Inflammatory macrophage treated with lipopolysaccharide for 1 hour (primary cell): ENCODE data around the gene GPR17.

Experiments
- DNase-seq, 2 donors: peaks; one replicate each; pipeline ENCODE4 v3.0.0-alpha.2; 2020 to 2022

GPR17 gene, protein sequence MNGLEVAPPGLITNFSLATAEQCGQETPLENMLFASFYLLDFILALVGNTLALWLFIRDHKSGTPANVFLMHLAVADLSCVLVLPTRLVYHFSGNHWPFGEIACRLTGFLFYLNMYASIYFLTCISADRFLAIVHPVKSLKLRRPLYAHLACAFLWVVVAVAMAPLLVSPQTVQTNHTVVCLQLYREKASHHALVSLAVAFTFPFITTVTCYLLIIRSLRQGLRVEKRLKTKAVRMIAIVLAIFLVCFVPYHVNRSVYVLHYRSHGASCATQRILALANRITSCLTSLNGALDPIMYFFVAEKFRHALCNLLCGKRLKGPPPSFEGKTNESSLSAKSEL

DNA sequence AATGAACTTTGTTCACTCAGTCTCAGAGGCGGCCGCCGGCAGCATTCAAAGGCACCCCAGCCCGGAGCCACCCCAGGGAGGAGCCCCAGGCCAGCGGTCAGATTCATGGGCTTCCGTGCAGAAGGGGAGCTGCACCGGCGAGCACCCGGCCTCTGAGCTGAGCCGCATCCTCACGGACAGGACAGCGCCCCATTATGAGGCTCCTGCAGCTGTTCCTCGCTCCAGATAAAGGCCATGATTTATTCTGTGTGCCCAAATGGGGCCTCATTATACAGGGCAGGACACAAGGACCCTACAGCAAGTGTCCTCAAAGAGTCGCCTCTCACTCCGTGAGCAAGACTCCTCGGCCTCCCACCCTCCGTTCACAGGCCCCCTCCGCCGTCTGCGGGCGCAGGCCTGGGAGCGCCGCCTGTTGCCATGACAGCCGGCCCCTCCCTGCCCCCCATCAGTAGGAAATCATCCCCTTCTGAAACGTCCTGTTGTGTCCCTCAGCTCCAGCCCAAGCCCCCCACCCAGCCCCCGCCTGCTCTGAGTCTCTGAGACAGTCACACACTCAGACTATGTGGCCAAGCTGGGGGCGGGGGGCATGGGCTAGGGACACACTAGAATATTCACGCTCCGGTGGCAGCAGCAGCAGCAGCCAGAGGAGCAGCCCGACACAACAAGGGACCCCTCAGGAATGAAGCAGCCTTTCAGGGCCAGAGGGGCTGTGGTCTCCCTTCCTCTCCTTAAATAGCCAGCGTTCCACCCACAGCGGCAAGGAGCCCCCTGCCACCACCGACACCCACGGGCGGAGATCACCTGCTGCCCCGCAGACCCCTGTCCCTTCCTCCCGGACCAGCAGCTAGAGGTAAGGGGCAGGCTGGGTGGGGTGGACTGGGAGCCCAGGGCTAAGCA lies at the start of gene GPR17:
GPR17 (plus strand) TSS at position 759 of the 897 bp plus-strand sequence. CDS start 4,583 bp downstream, outside the sequence.
- no peak for DNase-seq

DNA sequence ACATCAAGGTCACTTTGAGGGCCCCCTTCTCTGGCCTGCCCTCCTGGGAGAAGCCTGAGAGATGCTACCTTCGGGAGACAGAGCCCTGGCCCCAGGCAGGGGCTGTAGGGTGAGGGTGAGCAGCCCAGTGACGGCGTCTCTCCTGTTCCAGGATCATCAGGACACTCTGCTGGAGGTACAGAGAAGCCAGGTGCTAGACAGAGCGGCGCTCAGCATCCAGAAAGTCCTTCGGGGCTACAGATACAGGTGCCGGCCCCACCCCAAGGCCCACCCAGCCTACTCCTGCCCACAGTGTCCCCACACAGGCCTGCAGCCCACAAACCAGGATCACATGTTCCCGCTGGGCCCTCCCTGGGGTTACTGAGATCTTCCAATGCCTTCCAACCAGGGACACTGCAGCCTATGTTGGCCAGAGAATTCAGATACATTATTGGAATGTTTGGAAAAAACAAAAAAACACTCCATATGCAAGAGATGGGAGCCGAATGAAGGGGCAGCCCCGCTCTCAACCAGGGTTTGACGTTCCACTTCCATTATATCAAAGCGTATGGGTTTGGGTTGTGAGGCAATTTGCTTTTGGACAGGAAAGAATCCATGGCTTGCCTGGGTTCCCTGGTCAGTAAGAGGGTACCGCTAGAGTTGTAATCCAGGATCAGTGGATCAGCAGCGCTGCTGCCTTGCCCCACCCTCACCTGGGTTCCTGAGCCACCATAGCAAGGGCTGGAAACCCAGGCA lies 49.5 kb upstream of the GPR17 start:
- DNase-seq = no peak

DNA sequence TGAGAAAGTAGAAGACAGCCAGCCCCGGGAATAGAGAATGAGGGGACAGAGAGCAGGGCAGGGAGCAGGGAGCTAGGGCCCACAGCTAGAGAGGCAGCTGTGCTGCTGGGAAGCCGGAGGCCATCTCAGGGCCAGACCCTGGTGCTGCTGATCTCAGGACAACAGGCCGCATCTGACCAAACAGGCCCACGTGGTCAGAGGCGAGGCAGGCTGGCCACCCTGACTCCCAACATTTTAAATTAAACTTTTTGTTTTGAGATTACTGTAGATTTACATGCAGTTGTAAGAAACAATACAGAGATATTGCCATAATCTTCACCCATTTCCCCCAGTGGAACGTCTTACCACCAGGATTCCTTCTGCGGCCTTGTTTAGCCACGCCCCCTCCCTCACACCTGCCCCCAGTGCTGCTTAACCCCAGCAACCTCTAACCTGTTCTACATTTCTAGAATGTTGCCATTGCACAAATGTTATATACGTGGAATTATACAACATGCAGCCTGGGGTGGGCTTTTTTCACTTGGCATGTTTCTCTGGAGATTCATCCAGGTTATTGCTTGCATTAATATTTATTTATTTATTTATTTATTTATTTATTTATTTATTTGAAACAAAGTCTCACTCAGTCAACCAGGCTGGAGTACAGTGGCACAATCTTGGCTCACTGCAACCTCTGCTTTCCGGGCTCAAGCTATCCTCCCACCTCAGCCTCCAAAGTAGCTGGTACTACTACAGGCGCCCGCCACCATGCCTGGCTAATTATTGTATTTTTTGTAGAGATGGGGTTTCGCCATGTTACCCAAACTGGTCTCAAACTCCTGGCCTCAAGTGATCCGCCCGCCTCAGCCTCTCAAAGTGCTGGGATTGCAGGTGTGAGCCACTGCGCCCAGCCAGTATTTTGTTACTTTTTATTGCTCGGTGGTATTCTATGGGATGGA lies 48.6 kb upstream of the GPR17 start:
- DNase-seq = no peak

DNA sequence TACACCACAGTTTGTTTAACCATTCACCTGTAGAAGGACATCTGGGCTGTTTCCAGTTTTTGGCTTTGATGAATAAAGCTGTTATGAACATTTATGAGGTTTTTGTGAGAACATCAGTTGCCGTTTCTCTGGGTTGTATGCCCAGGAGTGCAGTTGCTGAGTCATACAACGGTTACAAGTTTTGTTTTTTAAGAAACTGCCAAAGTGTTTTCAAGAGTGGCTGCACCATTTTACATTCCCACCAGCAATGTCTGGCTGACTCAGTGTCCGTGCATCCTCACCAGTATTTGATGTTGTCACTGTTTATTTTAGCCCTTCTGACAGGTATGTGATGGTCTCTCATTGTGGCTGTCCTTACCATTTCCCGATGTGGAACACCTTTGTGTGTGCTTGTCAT lies 48.0 kb upstream of the GPR17 start:
- DNase-seq = no peak

DNA sequence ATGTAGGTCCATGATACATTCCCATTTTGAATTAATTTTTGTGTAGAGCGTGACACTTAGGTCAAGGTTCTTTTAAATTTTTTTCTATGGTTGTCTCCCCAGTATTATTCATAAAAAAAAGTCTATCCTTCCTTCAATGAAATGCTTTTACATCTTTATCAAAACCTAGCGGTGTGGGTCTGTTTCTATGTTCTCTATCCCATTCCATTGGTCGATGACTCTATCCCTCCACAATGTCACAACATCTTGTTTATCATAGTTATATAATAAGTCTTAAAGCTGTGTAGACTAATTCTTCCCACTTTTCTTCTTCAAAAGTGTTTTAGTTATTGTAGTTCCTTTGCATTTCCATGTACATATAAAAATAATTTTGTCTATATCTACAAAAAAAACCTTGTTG lies 47.2 kb upstream of the GPR17 start:
- DNase-seq = no peak

DNA sequence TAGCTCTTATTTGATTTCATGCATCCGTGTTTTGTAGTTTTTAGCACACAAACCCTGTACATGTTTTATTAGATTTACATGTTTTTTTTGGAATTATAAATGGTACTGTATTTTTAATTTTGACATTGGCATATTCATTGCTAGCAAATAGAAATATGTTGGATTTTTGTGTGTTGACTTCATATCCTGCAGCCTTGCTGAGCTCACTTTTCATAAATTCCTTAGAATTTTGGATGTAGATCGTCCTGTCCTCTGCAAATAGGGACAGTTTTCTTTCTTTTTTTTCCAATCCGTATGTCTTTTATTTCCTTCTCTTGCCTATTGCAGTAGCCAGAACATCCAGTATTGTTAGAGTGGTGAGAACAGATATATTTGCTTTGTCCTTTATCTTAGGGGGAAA lies 46.7 kb upstream of the GPR17 start:
- DNase-seq = no peak

DNA sequence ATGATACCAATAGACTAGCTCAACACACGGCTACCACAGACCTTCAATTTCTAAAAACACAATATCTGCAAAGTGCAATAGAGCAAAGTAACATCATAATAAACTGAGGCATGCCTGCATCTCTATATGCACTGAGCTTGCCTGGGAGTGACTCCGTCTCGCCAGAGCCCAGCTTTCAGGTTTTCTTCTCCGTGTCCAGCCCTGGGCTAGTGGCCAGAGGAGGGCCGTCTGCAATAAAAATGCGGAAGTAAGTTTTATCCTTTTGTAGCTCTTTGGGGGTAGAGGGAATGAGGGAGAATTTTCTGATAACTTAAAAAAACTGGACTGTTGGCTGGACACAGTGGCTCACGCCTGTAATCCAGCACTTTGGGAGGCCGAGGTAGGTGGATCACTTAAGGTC lies 41.0 kb upstream of the GPR17 start:
- no peak for DNase-seq

DNA sequence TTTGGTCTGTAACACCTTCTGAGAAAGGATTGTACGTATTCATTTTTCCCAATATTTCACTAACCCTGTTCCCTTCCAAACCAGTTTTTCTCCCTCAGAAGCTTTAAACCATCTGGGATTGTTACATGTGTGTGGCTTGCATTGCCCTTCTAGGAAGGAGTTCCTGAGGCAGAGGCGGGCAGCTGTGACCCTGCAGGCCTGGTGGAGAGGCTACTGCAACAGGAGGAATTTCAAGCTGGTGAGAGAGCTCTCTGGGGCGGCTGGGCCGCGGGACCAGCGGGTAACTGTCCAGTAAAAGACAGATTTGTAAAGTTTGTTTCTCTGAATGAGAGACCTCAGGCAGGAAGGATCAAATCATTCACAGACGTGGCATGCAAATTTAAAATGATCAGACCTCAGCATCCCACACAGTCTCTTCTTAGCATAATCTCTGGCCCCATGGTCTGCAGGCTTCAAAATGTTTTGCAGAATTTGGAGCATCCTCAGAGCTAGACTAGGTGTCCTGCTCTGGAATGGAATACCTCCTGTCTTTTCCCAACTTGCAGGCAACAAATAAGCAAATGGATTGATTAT lies 40.2 kb upstream of the GPR17 start:
- no peak for DNase-seq

DNA sequence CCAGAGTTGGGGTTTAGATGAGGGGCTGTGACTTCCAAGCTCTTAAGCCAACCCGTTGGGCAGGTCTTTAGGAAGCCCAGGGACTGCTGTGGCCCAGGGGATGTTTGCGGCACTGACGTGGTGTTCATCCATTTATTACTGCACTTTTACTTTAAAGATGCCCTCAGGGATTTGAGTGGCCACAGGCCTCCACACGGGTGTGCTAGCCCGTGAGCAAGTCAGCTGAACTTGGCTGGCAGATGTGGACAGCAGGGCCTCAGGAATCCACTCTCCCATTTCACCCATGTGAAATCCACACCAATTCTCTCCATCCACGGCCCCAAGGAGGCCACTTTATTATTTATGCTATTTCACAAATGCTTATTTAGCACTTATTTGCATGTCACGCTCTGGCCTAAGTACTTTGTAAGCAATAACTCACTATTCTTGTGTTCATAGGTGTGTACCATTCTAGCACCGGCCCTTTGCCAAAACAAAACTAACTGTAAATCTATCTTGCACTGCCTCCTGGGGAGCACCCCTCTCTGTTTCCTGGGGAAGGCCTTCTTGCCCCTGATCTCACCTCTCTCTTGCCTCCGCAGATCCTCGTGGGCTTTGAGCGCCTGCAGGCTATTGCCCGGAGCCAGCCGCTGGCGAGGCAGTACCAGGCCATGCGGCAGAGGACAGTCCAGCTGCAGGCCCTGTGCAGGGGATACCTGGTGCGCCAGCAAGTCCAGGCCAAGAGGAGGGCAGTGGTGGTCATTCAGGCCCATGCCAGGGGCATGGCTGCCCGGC lies 39.1 kb upstream of the GPR17 start:
- no peak for DNase-seq

DNA sequence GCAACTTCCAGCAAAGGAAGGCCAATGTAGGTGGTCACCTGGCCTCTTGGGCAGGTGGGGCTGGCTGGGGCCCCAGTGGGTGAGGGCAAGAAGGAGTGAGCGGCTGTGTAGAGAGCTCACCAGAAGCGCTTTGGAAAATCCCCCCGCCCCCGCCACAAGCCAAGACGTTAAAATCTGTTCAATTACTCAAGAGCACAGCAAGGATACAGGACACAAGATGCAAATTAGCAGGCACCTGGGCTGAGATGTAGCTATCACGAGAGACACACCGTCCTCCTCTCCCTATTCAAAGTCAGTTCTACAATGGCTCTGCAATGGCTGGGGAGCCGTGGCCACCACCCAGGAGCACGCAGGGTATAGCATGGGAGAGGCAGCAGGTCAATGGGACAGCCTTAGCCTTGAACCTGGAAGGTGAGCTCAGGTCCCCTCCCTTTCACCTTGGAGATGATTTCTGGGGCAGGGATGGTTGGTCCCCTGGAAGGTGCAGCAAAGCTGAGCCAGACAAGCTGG lies 38.5 kb upstream of the GPR17 start:
- no peak for DNase-seq

DNA sequence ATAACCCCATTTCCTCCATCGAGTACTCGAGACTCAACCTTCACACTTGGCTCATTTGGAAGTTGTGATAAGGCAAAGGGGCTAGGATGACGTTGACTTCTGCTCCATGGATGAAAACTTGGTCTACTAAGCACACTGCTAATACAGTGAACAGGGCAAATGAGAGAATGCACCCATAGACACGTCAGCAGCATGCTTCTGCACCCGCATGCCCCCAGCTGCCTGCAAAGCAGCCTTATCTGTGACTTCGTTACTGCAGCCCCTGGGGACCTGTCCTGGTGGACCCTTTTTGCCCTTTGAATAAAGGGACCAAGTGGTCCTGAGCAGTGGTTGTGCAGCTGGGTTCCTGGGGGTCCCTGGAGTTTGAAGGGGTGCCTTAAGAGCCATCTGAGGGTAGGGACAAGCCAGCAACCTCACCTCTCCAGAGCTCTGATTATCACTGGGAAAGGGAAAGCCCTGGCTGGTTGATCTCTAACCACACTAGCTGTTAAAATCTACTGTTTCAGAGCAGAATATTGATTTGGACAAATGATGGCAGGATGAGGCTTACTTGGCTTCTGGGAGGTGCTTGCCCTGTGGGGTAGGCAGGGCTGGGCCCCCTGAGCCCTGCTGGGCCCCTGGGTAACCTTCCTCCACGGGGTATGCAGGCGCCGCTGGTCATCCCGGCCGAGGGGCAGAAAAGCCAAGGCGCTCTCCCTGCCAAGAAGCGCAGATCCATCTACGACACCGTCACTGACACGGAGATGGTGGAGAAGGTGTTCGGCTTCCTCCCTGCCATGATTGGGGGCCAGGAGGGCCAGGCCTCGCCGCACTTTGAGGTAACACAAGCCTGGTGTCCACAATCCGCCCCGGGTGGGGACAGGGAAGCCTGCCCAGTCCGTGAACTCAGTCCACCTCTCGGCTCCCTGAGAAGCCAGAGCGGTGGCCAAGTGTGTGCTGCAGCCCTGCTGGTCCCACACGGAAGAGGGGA lies 37.6 kb upstream of the GPR17 start:
- DNase-seq = no peak

DNA sequence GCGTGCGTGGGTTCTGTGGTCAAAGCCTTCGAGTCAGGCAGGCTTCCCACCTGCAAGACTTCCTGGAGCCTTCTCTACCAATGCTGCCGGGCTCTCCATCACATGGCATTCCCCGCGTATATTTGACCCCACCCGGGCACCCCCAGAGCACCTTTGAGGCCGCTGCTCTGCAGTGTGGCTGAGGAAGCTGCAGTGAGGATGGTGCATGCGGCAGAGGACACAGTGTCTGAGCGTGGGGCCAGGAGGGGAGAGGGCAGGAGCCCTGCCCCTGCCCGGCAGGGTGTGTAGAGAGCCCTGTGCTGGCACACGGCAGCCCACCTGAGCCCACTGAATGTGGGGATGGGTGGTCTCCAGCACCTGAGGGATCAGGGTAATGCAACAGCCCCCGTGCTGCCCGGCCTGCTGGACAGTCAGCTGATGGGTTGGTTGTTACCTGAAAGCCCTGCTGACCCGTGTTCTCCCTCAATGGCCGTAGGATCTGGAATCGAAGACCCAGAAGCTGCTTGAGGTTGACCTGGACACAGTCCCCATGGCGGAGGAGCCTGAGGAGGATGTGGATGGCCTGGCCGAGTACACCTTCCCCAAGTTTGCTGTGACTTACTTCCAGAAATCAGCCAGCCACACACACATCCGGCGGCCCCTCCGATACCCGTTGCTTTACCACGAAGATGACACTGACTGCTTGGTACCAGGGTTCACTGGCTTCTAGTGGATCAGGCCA lies 36.8 kb upstream of the GPR17 start:
- no peak for DNase-seq

DNA sequence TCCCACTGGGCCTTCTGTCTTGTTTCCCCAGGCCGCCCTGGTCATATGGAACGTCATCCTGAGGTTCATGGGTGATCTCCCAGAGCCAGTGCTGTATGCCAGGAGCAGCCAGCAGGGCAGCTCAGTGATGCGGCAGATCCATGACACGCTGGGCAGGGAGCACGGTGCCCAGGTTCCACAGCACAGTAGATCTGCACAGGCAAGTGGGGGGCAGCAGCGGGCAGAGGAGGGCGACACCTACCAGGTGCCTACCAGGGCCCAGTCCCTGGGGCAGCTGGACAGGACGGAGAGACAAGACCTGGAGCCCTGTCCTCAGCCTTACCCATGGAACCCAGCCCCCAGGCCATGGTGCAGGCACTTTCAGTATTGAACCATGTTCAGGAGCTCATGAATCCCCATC lies 36.1 kb upstream of the GPR17 start:
- DNase-seq = no peak

DNA sequence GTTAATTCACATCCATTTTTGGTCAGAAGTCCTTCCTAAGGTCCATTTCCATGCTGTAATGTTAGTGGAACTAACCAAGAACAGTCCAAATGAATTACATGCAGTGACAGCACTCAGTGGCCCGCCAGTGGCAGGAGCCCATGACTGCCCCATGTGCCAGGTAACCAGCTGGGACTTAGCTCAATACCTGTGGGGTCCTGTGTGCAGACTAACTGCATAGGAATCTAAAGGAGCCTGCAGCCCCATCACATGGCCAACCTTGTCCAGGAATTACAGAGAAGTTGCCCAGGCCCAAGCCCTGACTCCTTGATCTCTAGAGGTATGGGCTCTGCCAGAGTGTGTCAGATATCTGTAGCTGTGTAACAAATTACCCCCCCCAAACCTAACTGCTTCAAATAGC lies 35.4 kb upstream of the GPR17 start:
- DNase-seq = no peak

DNA sequence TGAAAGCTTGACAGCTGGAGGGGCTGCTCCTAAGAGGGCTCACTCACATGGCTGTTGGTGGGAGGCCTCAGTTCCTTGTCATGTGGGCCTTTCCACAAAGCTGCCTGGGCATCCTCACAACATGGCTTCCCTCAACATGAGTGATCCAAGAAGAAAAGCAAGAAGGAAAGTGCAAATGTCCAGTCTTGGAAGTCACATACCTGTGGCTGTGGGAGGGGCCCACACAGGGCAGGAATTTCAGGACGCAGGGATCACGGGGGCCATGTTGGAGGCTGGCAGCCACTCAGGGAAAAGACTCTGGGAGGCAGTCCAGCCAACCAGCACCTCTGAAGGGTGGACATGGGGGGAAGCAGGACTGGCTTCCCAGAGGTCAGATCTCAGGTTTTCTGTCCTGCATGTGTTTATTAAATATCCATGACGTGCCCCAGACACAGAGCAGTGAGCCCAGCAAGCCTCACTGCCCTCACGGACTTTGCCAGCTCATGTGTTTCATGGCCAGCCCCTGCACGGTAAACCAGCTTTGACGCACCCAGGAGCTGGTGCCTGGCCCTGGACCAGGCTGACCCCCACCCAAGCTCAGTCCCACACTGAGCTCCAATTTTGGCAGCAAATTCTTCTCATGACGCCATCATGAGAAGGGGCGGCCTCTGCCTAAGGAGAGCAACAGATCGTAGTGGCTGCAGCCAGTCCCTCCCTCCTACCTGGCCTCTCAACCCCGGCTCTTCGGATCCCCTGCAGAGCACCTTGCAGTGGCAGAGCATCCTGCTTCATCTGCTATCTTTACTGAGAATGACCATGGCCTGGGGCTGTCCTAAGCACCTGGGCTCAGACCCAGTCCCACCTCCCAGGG lies 34.7 kb upstream of the GPR17 start:
- no peak for DNase-seq

DNA sequence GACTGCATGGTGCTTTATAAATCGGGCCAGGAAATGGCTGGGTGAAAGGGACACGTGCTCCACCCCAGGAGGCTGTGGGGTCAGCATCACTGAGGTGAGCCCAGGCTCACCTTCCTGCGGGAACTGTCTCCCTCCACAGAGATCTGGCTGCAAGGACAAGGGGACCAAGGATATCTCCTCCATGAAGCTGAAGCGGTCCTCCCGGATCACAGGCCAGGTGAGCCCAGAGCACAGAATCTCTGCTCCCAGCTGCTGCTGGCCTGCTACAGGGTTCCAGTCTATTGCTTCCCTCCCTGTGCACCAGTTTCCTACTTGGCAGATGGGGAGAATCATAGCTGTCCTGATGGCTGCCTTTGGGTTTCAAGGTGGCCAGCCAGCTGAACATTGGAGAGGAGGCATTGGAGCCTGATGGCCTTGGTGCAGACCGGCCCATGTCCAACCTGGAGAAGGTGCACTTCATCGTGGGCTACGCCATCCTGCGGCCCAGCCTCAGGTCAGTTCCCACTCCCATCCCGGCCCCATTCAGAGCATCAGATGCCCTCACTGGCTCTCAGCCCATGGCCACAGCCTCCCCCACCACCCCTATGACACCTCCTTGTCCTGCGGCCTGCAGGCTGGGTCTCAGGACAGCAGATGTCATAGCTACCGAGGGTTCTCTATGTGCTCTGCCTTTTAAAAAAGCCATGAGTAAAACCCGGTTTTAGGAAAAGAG lies 33.7 kb upstream of the GPR17 start:
- DNase-seq = no peak

DNA sequence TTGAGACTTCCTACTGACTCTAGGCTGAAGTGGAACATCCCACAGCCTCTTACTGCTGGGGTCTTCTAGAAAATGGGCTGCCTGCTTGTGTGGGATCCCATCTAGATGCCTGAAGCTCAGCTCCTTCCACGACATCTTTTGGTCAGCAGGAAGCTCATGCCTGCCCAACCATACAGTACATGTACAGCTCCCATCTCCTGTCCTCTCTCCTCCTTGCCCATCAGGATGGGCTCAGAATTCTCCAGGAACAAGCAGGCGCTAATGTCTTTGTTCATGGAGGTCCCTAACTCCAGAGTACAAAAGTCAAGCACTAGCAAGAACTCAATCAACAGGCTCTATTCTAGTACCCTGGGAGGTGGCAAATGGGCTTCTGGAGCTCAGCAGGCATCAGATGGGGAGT lies 31.7 kb upstream of the GPR17 start:
- DNase-seq = no peak
